HepG2 (cell line): ENCODE measurements around the gene MTUS2. TPM values are rescaled to one million over a fixed set of nuclear protein-coding genes. Genes with fewer than 3 reads are reported as not detected.

Experiments used
- BRD4 ChIP-seq: sonication (generic); formaldehyde crosslinking; IDR thresholded peaks from 2 replicates; pipeline ENCODE4 v1.4.0; 2020; ENCODE audit warnings: missing genetic modification reagents
- CCDC6 ChIP-seq: sonication (generic); formaldehyde crosslinking; IDR thresholded peaks from 2 replicates; pipeline ENCODE4 v1.8.1; 2022; ENCODE audit warnings: mild to moderate bottlenecking, missing genetic modification reagents, moderate library complexity
- CREB1 ChIP-seq, 2 experiments: fragments of 450-650 bp in 1 of 2; IDR thresholded peaks; 2 replicates each; pipeline ENCODE4 v1.6.1; 2016 to 2017; ENCODE audit warnings: control low read depth in 1 of 2, mild to moderate bottlenecking in 1 of 2, missing compliant biosample characterization in 1 of 2, missing genetic modification characterization in 1 of 2
- DPF2 ChIP-seq: sonication (generic); formaldehyde crosslinking; IDR thresholded peaks from 2 replicates; pipeline ENCODE4 v1.4.0; 2020; ENCODE audit warnings: mild to moderate bottlenecking, low read depth, missing genetic modification reagents, borderline replicate concordance
- FOXA3 ChIP-seq: IDR thresholded peaks from 2 replicates; pipeline ENCODE4 v1.6.1; 2016; ENCODE audit warnings: missing genetic modification reagents, missing compliant biosample characterization
- GATAD2A ChIP-seq: IDR thresholded peaks from 2 replicates; pipeline ENCODE4 v1.6.1; 2016
- GFI1 ChIP-seq: sonication (generic); formaldehyde crosslinking; IDR thresholded peaks from 2 replicates; pipeline ENCODE4 v1.5.0; 2020; ENCODE audit warnings: missing genetic modification reagents, mild to moderate bottlenecking, borderline replicate concordance
- HMG20A ChIP-seq: IDR thresholded peaks from 2 replicates; pipeline ENCODE4 v1.6.1; 2016; ENCODE audit warnings: borderline replicate concordance
- KDM3A ChIP-seq: IDR thresholded peaks from 2 replicates; pipeline ENCODE4 v1.6.1; 2018; ENCODE audit warnings: low read depth, missing compliant biosample characterization
- MEIS2 ChIP-seq: sonication (generic); formaldehyde crosslinking; IDR thresholded peaks from 2 replicates; pipeline ENCODE4 v1.9.0; 2021; ENCODE audit warnings: mild to moderate bottlenecking, missing genetic modification reagents
- MNT ChIP-seq: fragments of 450-650 bp; IDR thresholded peaks from 2 replicates; pipeline ENCODE4 v1.6.1; 2016
- MYC ChIP-seq: sonication (generic); formaldehyde crosslinking; IDR thresholded peaks from 2 replicates; pipeline ENCODE4 v1.9.0; 2021; ENCODE audit warnings: missing genetic modification reagents, borderline replicate concordance
- MYPOP ChIP-seq: sonication (generic); formaldehyde crosslinking; IDR thresholded peaks from 2 replicates; pipeline ENCODE4 v1.8.1; 2023; ENCODE audit warnings: mild to moderate bottlenecking, moderate library complexity, missing genetic modification reagents
- PCBP2 ChIP-seq: fragments of 200-400 bp; formaldehyde crosslinking; optimal IDR thresholded peaks from 2 replicates; pipeline ENCODE3; 2018; ENCODE audit warnings: low read length, low read depth; ENCODE audit not compliant: poor library complexity, severe bottlenecking
- PHF21A ChIP-seq: sonication (generic); formaldehyde crosslinking; IDR thresholded peaks from 2 replicates; pipeline ENCODE4 v1.5.0; 2020; ENCODE audit warnings: mild to moderate bottlenecking, missing genetic modification reagents
- PTBP1 ChIP-seq: fragments of 200-400 bp; formaldehyde crosslinking; IDR thresholded peaks from 2 replicates; pipeline ENCODE4 v1.6.1; 2018; ENCODE audit warnings: low read length, low read depth; ENCODE audit not compliant: poor library complexity, severe bottlenecking
- RAD21 ChIP-seq: fragments of 450-650 bp; formaldehyde crosslinking; IDR thresholded peaks from 2 replicates; pipeline ENCODE4 v1.5.0; 2020; ENCODE audit warnings: mild to moderate bottlenecking
- RXRB ChIP-seq: IDR thresholded peaks from 2 replicates; pipeline ENCODE4 v1.6.1; 2016; ENCODE audit warnings: borderline replicate concordance, missing genetic modification reagents, missing compliant biosample characterization
- SMARCC2 ChIP-seq: fragments of 450-650 bp; IDR thresholded peaks from 2 replicates; pipeline ENCODE4 v1.6.1; 2017; ENCODE audit warnings: antibody characterized with exemption, mild to moderate bottlenecking
- STAG1 ChIP-seq: sonication (generic); formaldehyde crosslinking; IDR thresholded peaks from 2 replicates; pipeline ENCODE4 v1.4.0; 2020; ENCODE audit warnings: missing genetic modification reagents
- TCF12 ChIP-seq, 2 experiments: fragments of 450-650 bp in 1 of 2; sonication (generic) in 1 of 2; formaldehyde crosslinking in 1 of 2; IDR thresholded peaks; 2 replicates each; pipeline versions ENCODE4 v1.6.1 to v1.8.0; 2017 to 2022; ENCODE audit warnings: antibody characterized with exemption in 1 of 2, mild to moderate bottlenecking in 1 of 2, missing genetic modification reagents in 1 of 2, moderate library complexity in 1 of 2
- THYN1 ChIP-seq: sonication (generic); formaldehyde crosslinking; IDR thresholded peaks from 2 replicates; pipeline ENCODE4 v1.8.1; 2023; ENCODE audit warnings: low read depth, mild to moderate bottlenecking, moderate library complexity, missing genetic modification reagents, borderline replicate concordance
- TMF1 ChIP-seq: sonication (generic); formaldehyde crosslinking; IDR thresholded peaks from 2 replicates; pipeline ENCODE4 v1.8.1; 2022; ENCODE audit warnings: low read depth, missing genetic modification reagents
- WIZ ChIP-seq: sonication (generic); formaldehyde crosslinking; IDR thresholded peaks from 2 replicates; pipeline ENCODE4 v1.5.1; 2020; ENCODE audit warnings: mild to moderate bottlenecking, missing genetic modification reagents
- ZNF20 ChIP-seq: sonication (generic); formaldehyde crosslinking; IDR thresholded peaks from 2 replicates; pipeline ENCODE4 v1.4.0; 2020; ENCODE audit warnings: mild to moderate bottlenecking, moderate library complexity, missing genetic modification reagents
- ZNF549 ChIP-seq: sonication (generic); formaldehyde crosslinking; IDR thresholded peaks from 2 replicates; pipeline ENCODE4 v1.5.0; 2020; ENCODE audit warnings: missing genetic modification reagents
- ZNF597 ChIP-seq: sonication (generic); formaldehyde crosslinking; IDR thresholded peaks from 2 replicates; pipeline ENCODE4 v1.5.0; 2020; ENCODE audit warnings: missing genetic modification reagents
- ZNF607 ChIP-seq: sonication (generic); formaldehyde crosslinking; IDR thresholded peaks from 2 replicates; pipeline ENCODE4 v1.5.1; 2020; ENCODE audit warnings: missing genetic modification reagents, mild to moderate bottlenecking, borderline replicate concordance
- ZNF780A ChIP-seq: sonication (generic); formaldehyde crosslinking; IDR thresholded peaks from 2 replicates; pipeline ENCODE4 v1.8.0; 2022; ENCODE audit warnings: mild to moderate bottlenecking, missing genetic modification reagents, moderate library complexity
- polyA plus RNA-seq, 8 experiments: library from polyadenylated mRNA; depleted of rRNA in 3 of 8; stranded (reverse) in 7 of 8; unstranded in 1 of 8; fragments of >200 nt; fragmentation: Illumina TruSeq in 4 of 8; extraction: Trizol in 4 of 8; gene quantifications; 2 replicates each; pipeline versions ENCODE4 v1.2.1 to v1.2.3, GENCODE V29; 2011 to 2016; ENCODE audit warnings: low read depth in 4 of 8, missing spikeins in 1 of 8, mixed read lengths in 1 of 8; ENCODE audit not compliant: insufficient read depth in 1 of 8
- total RNA-seq, 5 experiments: library from RNA; depleted of rRNA; stranded (reverse); fragments of >200 nt; fragmentation: Illumina TruSeq; extraction: Trizol; gene quantifications; 2 replicates each; pipeline ENCODE4 v1.2.3, GENCODE V29; 2016; ENCODE audit warnings: low read depth in 1 of 5

Gene MTUS2
- total and polyA plus RNA-seq, 2 of the 13 experiments (the other 11 are each of a cell fraction or from before 2014, with no cell fraction given): not detected

GRCh38 chr13:29508130-29508875 is 688.2 kb downstream of the MTUS2 start (continued):
- TF ChIP-seq CREB1 (IDR thresholded peaks at IDR 0.05) (no peak), CREB1 (CRISPR knock-in tag; IDR thresholded peaks at IDR 0.05) (no peak), MNT (no peak), WIZ (CRISPR knock-in tag) (no peak), HMG20A (CRISPR knock-in tag) (no peak), PTBP1 (no peak), ZNF549 (CRISPR knock-in tag) (peak; percentile 95), MYC (no peak), RXRB (CRISPR knock-in tag) (no peak), FOXA3 (CRISPR knock-in tag) (no peak), ZNF607 (no peak), BRD4 (CRISPR knock-in tag) (no peak), MYPOP (CRISPR knock-in tag) (0 out of 2 replicates have a peak, but pooled peaks have one; percentile 36), GFI1 (CRISPR knock-in tag) (peak; percentile 93), THYN1 (no peak), TCF12 (IDR thresholded peaks at IDR 0.05) (no peak), TCF12 (CRISPR knock-in tag; IDR thresholded peaks at IDR 0.05) (no peak), GATAD2A (CRISPR knock-in tag) (no peak), CCDC6 (CRISPR knock-in tag) (no peak), TMF1 (no peak), DPF2 (CRISPR knock-in tag) (no peak), PCBP2 (no peak), KDM3A (CRISPR knock-in tag) (no peak), RAD21 (CRISPR knock-in tag) (peak; percentile 75), ZNF20 (CRISPR knock-in tag) (no peak), ZNF780A (CRISPR knock-in tag) (no peak), MEIS2 (CRISPR knock-in tag) (no peak), STAG1 (CRISPR knock-in tag) (peak; percentile 93), ZNF597 (no peak), SMARCC2 (no peak), PHF21A (peak; percentile 62; the same call in 1 of the 2 replicates)
